Stimulated activated CD4-positive, alpha-beta T cell treated with anti-CD3 and anti-CD28 coated beads, Interleukin-2, amount 100 ng/mL, for 24 hours (primary cell): ENCODE results near the gene PCDHGB5.
"Not testable (repeated sequence)": the region's sequence is repeated elsewhere in the genome, so short reads cannot be mapped to it uniquely, and the experiment has no call there.

ENCODE experiments used
- DNase-seq, 2 donors: peaks; one replicate each; pipeline ENCODE4 v3.0.0-alpha.2; 2020

The PCDHGB5 gene

GRCh38 chr5:141397756-141398551 lies at the start of gene PCDHGB5:
TSS of gene PCDHGB5 (plus strand) at chr5:141397947. CDS start at chr5:141398128, 181 bp downstream.
- DNase-seq = peak; percentile 36 to 58

DNA sequence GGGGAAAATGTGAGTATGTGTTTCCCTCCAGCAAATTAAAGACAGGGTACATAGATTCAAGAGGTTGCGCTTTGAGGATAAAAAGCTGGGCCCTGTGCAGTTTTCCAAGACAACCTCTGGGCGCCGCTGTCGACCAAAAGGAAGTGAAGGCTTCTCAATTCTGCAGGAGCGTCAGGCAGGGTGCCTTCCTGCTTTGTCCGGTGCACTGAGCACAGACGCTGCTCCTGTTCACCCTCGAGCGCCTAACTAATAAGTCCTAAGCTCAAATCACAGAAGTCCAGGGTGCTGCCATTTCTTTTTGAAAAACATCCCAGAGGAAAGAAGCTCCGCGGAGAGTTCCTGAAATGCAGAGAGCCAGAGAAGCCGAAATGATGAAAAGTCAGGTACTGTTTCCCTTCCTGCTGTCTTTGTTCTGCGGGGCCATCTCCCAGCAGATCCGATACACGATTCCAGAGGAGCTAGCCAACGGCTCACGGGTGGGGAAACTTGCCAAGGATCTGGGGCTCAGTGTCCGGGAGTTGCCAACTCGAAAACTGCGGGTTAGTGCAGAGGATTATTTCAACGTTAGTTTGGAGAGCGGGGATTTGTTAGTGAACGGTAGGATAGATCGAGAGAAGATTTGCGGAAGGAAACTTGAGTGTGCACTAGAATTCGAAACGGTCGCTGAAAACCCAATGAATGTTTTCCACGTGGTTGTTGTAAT lies 47.7 kb upstream of the PCDHGB5 start, which contains the start of gene PCDHGB1:
Gene PCDHGB1, plus strand, starts transcription at position 183 of the 703 bp plus-strand sequence. Its CDS starts 162 bp downstream, at position 345.
- DNase-seq = peak; percentile 27 to 37

GRCh38 chr5:141351591-141351990 lies 46.2 kb upstream of the PCDHGB5 start:
- DNase-seq = no peak

- no peak for DNase-seq
These were observed 42.8 kb upstream of the PCDHGB5 start, which contains the start of gene PCDHGA4 for GRCh38 chr5:141354900-141355469. TSS of gene PCDHGA4 (plus strand) at chr5:141355021. CDS start at chr5:141355108, 87 bp downstream.

GRCh38 chr5:141355641-141356040 lies 42.1 kb upstream of the PCDHGB5 start:
- no peak for DNase-seq

DNA sequence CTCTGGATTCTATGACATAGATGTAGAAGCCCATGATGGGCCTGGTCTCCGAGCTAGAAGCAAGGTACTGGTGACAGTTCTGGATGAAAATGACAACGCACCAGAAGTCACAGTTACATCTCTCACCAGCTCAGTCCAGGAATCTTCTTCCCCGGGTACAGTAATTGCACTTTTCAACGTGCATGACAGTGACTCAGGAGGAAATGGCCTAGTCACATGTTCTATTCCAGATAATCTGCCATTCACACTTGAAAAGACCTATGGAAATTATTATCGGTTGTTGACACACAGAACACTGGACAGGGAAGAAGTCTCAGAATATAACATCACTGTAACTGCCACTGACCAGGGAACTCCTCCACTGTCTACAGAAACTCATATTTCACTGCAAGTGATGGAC lies 41.6 kb upstream of the PCDHGB5 start:
- no peak for DNase-seq

DNA sequence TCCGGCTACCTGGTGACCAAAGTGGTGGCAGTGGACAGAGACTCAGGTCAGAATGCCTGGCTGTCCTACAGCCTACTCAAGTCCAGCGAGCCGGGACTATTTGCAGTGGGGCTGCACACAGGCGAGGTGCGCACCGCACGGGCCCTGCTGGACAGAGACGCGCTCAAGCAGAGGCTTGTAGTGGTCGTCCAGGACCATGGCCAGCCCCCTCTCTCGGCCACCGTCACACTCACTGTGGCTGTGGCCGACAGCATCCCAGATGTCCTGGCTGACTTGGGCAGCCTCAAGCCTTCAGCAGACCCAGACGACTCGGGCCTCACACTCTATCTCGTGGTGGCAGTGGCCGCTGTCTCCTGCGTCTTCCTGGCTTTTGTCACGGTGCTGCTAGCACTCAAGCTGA lies 40.8 kb upstream of the PCDHGB5 start:
- DNase-seq = no peak

- DNase-seq = no peak
These were observed 37.8 kb upstream of the PCDHGB5 start, which contains the start of gene PCDHGB2 for GRCh38 chr5:141359790-141360426. TSS of gene PCDHGB2 (plus strand) at chr5:141359994. CDS start at chr5:141360136, 142 bp downstream.

GRCh38 chr5:141360685-141361084 lies 37.1 kb upstream of the PCDHGB5 start:
- DNase-seq = no peak

DNA sequence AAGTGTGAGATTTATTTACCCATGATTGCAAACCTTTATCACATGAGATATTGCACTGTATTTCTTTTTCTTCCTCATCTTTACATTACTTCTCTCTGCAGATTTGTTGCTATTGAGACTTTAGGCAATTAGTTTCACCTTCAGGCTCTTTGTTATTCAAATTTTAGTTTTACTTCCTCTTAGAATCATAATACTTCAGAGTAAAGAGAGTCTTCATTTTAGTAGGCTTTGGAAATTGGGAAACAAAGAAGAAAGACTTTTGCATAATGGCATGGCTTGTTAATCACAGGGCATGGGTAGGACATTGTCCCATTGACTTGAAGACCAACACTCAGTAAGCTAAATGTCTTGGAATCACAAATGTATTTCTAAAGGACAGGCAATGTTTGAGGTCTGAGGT lies 35.0 kb upstream of the PCDHGB5 start:
- DNase-seq = no peak

DNA sequence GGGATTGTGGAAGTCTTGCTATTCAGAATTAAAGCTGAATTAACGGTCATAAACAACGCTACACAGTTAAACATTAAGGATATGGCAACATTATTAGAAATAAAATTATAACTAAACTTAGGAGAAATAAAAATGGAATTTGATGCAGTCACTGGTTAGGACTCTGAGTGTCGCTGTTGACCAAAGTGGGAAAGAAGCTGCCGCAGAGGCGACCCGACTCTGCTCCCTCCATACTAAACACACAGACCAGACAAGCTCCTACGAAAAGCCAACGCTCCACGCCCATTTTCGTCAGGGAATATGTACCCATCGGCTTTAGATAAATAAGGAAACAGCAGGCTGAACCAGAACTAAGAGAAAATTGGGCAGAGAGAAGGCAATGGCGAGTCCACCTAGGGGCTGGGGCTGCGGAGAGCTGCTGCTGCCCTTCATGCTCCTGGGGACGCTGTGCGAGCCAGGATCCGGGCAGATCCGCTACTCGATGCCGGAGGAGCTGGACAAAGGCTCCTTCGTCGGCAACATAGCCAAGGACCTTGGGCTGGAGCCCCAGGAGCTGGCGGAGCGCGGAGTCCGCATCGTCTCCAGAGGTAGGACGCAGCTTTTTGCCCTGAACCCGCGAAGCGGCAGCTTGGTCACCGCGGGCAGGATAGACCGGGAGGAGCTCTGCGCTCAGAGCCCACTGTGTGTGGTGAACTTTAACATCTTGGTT lies 33.6 kb upstream of the PCDHGB5 start, which contains the start of gene PCDHGA5:
Gene PCDHGA5, plus strand, starts transcription at position 211 of the 709 bp plus-strand sequence. Its CDS starts 169 bp downstream, at position 380.
- DNase-seq = no peak

DNA sequence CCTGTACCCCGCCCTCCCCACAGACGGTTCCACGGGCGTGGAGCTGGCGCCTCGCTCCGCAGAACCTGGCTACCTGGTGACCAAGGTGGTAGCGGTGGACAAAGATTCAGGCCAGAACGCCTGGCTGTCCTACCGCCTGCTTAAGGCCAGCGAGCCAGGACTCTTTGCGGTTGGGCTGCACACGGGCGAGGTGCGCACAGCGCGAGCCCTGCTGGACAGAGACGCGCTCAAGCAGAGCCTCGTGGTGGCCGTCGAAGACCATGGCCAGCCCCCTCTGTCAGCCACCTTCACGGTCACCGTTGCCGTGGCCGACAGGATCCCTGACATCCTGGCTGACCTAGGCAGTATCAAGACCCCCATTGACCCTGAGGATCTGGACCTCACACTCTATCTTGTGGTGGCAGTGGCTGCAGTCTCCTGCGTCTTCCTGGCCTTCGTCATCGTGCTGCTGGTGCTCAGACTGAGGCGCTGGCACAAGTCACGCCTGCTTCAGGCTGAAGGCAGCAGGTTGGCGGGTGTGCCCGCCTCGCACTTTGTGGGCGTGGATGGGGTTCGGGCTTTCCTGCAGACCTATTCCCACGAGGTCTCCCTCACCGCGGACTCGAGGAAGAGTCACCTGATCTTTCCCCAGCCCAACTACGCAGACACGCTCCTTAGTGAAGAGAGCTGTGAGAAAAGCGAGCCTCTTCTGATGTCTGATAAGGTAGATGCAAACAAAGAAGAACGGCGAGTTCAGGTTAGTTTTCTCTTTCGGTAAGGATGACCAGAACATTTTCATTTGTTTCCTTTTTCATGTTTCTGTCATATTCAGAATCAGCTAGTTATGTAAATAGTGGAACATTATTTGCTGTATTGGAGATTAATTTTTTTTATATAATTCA lies 31.5 kb upstream of the PCDHGB5 start:
- DNase-seq = no peak

- DNase-seq = peak in 1 of 2 donors; percentile 40
These were observed 27.5 kb upstream of the PCDHGB5 start, which contains the start of gene PCDHGB3 for GRCh38 chr5:141369994-141370848. TSS of gene PCDHGB3 (plus strand) at chr5:141370242. CDS start at chr5:141370395, 153 bp downstream.

DNA sequence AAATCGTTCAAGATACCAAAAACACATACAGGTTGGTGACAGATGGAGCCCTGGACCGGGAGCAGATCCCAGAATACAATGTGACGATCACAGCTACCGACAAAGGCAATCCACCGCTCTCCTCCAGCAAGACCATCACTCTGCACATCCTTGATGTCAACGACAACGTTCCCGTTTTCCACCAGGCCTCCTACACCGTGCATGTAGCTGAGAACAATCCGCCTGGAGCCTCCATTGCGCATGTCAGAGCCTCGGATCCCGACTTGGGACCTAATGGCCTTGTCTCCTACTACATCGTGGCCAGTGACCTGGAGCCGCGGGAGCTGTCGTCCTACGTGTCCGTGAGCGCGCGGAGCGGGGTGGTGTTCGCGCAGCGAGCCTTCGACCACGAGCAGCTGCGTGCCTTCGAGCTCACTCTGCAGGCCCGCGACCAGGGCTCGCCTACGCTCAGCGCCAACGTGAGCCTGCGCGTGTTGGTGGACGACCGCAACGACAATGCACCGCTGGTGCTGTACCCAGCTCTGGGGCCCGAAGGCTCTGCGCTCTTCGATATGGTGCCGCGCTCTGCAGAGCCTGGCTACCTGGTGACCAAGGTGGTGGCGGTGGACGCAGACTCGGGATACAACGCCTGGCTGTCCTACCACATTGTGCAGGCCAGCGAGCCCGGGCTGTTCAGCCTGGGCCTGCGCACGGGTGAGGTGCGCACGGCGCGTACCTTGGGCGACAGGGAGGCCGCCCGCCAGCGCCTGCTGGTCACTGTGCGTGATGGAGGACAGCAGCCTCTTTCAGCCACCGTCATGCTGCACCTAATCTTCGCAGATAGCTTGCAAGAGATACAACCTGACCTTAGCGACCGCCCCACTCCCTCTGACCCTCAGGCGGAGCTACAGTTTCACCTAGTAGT lies 25.9 kb upstream of the PCDHGB5 start:
- DNase-seq = no peak

DNA sequence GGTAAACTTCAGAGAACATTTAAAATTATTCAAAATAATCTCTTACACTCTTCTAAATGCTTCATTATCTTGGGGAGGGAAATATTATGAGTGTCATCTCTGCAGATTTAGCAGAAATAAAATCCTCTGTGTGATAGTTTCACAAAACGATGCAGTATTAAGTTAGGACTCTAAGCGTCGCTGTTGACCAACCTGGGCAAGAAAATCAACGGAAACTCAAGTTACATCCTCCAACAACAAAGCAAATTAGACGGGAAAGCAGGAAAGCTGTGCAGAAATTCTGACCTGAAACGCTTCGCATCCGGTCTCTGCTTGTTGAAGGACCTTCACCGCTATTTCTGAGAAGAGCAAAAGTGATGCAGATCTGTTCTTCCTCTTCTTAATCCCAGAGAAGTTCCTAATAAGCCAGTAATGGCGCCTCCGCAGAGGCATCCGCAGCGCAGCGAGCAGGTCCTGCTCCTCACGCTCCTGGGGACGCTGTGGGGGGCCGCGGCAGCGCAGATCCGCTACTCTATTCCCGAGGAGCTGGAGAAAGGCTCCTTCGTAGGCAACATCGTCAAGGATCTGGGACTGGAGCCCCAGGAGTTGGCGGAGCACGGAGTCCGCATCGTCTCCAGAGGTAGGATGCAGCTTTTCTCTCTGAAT lies 24.0 kb upstream of the PCDHGB5 start, which contains the start of gene PCDHGA6:
Gene PCDHGA6, plus strand, starts transcription at position 219 of the 645 bp plus-strand sequence. Its CDS starts 193 bp downstream, at position 412.
- DNase-seq = no peak

DNA sequence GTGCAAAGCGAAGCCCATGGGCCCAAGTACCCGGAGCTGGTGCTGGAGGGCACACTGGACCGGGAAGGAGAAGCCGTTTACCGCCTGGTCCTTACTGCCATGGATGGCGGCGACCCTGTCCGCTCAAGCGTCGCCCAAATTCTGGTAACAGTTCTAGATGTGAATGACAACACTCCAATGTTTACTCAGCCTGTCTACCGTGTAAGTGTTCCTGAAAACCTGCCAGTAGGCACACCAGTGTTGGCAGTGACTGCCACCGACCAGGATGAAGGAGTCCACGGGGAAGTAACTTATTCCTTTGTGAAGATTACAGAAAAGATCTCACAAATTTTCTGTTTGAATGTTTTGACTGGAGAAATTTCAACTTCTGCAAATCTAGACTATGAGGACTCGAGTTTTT lies 23.1 kb upstream of the PCDHGB5 start:
- no peak for DNase-seq

GRCh38 chr5:141375444-141376155 lies 22.1 kb upstream of the PCDHGB5 start:
- DNase-seq = not testable (repeated sequence)
